ENCODE results near the gene HRG.
A peak's percentile ranks its signal among the peaks of the same experiment; 100 is the strongest.
"Not testable (repeated sequence)": the region's sequence is repeated elsewhere in the genome, so short reads cannot be mapped to it uniquely, and the experiment has no call there.

Gene HRG

DNA sequence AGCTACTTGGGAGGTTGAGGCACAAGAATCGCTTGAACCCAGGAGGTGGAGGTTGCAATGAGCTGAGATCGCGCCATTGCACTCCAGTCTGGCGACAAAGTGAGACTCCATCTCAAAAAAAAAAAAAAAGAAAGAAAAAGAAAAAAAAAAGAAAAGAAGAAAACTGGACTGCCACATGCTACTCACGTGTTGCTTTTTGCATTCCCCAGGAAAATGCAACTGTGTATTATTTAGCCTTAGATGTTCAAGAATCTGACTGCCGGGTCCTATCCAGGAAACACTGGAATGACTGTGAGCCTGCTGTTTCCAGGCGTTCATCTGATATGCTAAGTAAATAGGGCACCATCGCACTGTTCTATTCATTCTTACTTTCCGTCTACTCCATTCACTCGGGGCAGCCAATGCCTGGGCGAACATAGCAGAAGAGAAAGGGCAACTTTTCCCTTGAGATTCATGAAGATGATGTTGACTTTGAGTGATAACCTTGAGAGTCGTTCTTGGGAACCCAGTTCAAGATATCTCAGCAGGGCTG is 21.4 kb downstream of the HRG start:
- peaks cover 17% of the 10 kb centered on the region for H3K27me3 Mint-ChIP-seq
- no peak overlapping the region for H3K27ac Mint-ChIP-seq
- no peaks in the 10 kb centered on the region for H3K4me1 Mint-ChIP-seq

GRCh38 chr3:186690304-186690703 is 24.5 kb downstream of the HRG start:
- H3K4me1 Mint-ChIP-seq, H3K4me3 Mint-ChIP-seq, H3K27ac Mint-ChIP-seq, H3K36me3 Mint-ChIP-seq: not testable (repeated sequence)
- Mint-ChIP-seq H3K9me3 (peaks cover 10% of the 10 kb centered on the region), H3K27me3 (peaks cover 11% of the 10 kb centered on the region)

More for the DNA sequence above, 21.4 kb downstream of the HRG start:
- H3K4me3 Mint-ChIP-seq = no peak overlapping the region
- H3K36me3 Mint-ChIP-seq = peaks cover 4% of the 10 kb centered on the region
- H3K9me3 Mint-ChIP-seq = peaks cover 23% of the 10 kb centered on the region

DNA sequence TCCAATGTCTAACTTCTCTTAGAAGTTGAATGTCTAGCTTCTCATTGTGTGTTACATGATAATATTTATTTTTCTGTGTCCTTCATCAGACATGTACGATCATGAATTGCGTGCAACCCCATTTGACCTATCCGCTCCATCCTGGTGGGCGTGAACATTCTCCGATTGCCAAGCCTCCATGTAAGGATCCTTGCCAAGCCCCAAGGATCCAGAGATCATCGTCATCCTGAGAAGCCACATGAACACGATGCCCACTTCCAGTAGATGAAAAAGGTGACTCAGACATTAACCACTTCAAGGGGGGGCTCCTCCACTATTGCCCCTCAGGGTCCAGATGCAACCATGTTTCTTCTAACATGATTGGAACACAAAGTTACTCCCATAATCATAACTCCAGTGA is 25.9 kb downstream of the HRG start:
- H3K27me3 Mint-ChIP-seq = peaks cover 8% of the 10 kb centered on the region
- no peaks in the 10 kb centered on the region for H3K36me3 Mint-ChIP-seq
- no peaks in the 10 kb centered on the region for H3K4me1 Mint-ChIP-seq
- no peaks in the 10 kb centered on the region for H3K9me3 Mint-ChIP-seq
- no peak overlapping the region for H3K4me3 Mint-ChIP-seq
- H3K27ac Mint-ChIP-seq = no peak overlapping the region

DNA sequence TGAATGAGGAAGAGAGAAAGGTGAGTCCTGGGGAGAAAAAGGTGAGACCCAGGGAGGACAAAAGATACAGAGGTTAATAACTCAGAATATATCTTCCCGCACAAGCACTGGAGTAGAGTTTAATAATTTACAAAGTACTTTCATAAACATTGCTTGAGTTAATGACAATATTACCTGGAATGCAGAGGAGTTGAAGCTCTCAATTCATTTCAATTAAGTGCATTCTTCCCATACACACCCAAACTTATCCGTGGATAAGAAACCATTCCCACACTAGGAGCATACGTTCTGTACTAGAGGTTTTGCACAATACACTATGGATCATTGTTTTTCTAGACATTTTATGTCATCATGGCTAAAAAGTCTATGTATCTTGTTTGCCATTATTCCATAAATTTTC is 28.0 kb downstream of the HRG start:
- Mint-ChIP-seq H3K9me3 (no peaks in the 10 kb centered on the region), H3K4me3 (no peak overlapping the region), H3K27ac (no peak overlapping the region), H3K27me3 (peaks cover 8% of the 10 kb centered on the region), H3K36me3 (no peaks in the 10 kb centered on the region), H3K4me1 (no peaks in the 10 kb centered on the region)

- Mint-ChIP-seq H3K27me3 (peaks cover 8% of the 10 kb centered on the region), H3K4me3 (no peak overlapping the region), H3K27ac (no peak overlapping the region), H3K4me1 (no peaks in the 10 kb centered on the region), H3K36me3 (no peaks in the 10 kb centered on the region), H3K9me3 (no peaks in the 10 kb centered on the region)
Measured at GRCh38 chr3:186694288-186695032, 28.6 kb downstream of the HRG start.

- Mint-ChIP-seq H3K27me3 (peaks cover 6% of the 10 kb centered on the region), H3K4me1 (no peaks in the 10 kb centered on the region), H3K4me3 (no peak overlapping the region), H3K27ac (no peak overlapping the region), H3K9me3 (no peaks in the 10 kb centered on the region), H3K36me3 (no peaks in the 10 kb centered on the region)
Measured at GRCh38 chr3:186696522-186696921, 30.7 kb downstream of the HRG start.

GRCh38 chr3:186697510-186697909 is 31.7 kb downstream of the HRG start:
- Mint-ChIP-seq H3K9me3 (no peaks in the 10 kb centered on the region), H3K4me3 (no peak overlapping the region), H3K27ac (no peak overlapping the region), H3K36me3 (no peaks in the 10 kb centered on the region), H3K4me1 (no peaks in the 10 kb centered on the region), H3K27me3 (peaks cover 3% of the 10 kb centered on the region)

GRCh38 chr3:186700267-186700666 is 34.5 kb downstream of the HRG start:
- Mint-ChIP-seq H3K27ac (peak overlapping the region; percentile 6), H3K36me3 (no peaks in the 10 kb centered on the region), H3K4me1 (no peaks in the 10 kb centered on the region), H3K9me3 (no peaks in the 10 kb centered on the region), H3K27me3 (peaks cover 7% of the 10 kb centered on the region), H3K4me3 (no peak overlapping the region)

- H3K27me3 Mint-ChIP-seq = peaks cover 12% of the 10 kb centered on the region
Measured at GRCh38 chr3:186702451-186702850, 36.6 kb downstream of the HRG start.

GRCh38 chr3:186705882-186706780 is 40.3 kb downstream of the HRG start:
- no peaks in the 10 kb centered on the region for H3K9me3 Mint-ChIP-seq
- no peak overlapping the region for H3K4me3 Mint-ChIP-seq
- peaks cover 4% of the 10 kb centered on the region for H3K4me1 Mint-ChIP-seq
- H3K36me3 Mint-ChIP-seq = no peaks in the 10 kb centered on the region
- peaks cover 17% of the 10 kb centered on the region for H3K27me3 Mint-ChIP-seq
- no peak overlapping the region for H3K27ac Mint-ChIP-seq

More at GRCh38 chr3:186702451-186702850, 36.6 kb downstream of the HRG start:
- H3K27ac Mint-ChIP-seq, H3K36me3 Mint-ChIP-seq, H3K9me3 Mint-ChIP-seq, H3K4me3 Mint-ChIP-seq, H3K4me1 Mint-ChIP-seq: not testable (repeated sequence)

DNA sequence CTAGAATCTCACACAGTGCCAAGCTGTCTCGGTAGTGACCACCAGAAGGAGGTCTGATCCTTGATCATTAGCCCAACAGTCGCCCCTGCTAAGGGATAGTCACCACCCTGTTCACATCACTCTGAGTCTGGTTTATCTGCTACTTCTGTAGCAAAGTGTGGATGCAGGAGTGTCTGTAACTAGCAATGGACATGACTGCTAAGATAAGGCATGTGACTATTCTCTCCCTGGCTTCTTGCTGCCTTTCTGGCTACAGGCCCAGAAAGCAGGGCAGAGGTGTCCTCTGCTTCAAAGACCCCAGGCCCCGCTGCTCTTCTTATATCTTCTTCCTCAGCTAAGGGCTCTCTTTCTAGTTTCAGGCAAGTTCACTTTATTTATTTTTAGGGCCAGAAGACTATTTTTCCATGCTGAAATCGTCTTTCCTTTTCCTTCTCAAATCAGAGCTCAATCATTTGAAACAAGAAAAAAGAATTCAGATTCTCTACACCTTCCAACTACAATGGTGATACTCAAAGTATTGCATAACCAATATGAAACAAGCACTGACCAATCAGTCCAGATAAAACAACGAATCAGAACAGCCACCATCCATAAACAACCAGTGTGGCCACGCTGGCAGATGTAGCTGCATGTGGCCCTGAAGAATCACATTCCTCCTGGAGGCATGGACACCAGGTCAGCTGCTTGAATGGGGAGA is 43.3 kb downstream of the HRG start:
- H3K4me1 Mint-ChIP-seq = peaks cover 4% of the 10 kb centered on the region
- no peaks in the 10 kb centered on the region for H3K9me3 Mint-ChIP-seq
- no peak overlapping the region for H3K27ac Mint-ChIP-seq
- no peak overlapping the region for H3K4me3 Mint-ChIP-seq
- H3K27me3 Mint-ChIP-seq = peaks cover 16% of the 10 kb centered on the region
- no peaks in the 10 kb centered on the region for H3K36me3 Mint-ChIP-seq

DNA sequence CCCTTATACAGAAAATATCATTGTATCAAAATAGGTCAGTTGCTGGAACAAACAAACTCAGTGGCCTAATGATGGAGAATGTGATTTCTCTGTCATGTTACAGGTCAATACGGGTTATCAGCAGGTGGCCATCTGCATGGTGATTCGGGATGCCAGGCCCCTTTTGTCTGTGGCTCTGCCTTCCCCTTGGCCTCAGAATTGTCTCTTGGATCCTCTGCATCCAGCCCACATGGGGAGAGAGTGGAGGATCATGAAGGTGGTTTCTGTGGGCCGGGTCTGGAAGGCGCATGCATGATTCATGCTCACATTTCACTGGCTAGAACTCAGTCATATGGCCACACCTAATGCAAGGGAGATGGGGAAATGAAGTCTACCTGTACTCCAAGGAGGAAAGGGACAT is 44.9 kb downstream of the HRG start:
- not testable (repeated sequence) for H3K9me3 Mint-ChIP-seq

GRCh38 chr3:186713499-186713898 is 47.7 kb downstream of the HRG start:
- Mint-ChIP-seq H3K27me3 (peaks cover 5% of the 10 kb centered on the region), H3K36me3 (no peaks in the 10 kb centered on the region), H3K9me3 (no peaks in the 10 kb centered on the region), H3K4me3 (no peak overlapping the region), H3K27ac (no peak overlapping the region), H3K4me1 (no peaks in the 10 kb centered on the region)

More for the DNA sequence above, 44.9 kb downstream of the HRG start:
- H3K4me1 Mint-ChIP-seq, H3K4me3 Mint-ChIP-seq, H3K27ac Mint-ChIP-seq, H3K36me3 Mint-ChIP-seq: not testable (repeated sequence)
- H3K27me3 Mint-ChIP-seq = peaks cover 12% of the 10 kb centered on the region

- Mint-ChIP-seq H3K9me3 (no peaks in the 10 kb centered on the region), H3K36me3 (no peaks in the 10 kb centered on the region), H3K27me3 (peaks cover 2% of the 10 kb centered on the region), H3K27ac (no peak within 1 kb of the TSS), H3K4me1 (no peaks in the 10 kb centered on the region), H3K4me3 (no peak within 1 kb of the TSS)
Measured at GRCh38 chr3:186717039-186717457, 51.2 kb downstream of the HRG start, which contains the start of gene KNG1. KNG1 (plus strand) TSS chr3:186717359; CDS start chr3:186717543, 184 bp downstream.

GRCh38 chr3:186719945-186720739 is 54.3 kb downstream of the HRG start:
- H3K27ac Mint-ChIP-seq = no peak overlapping the region

More at GRCh38 chr3:186719945-186720739, 54.3 kb downstream of the HRG start:
- H3K9me3 Mint-ChIP-seq = no peaks in the 10 kb centered on the region
- no peak overlapping the region for H3K4me3 Mint-ChIP-seq
- H3K36me3 Mint-ChIP-seq = no peaks in the 10 kb centered on the region
- H3K4me1 Mint-ChIP-seq = no peaks in the 10 kb centered on the region
- H3K27me3 Mint-ChIP-seq = peaks cover 1% of the 10 kb centered on the region
